Measurements from ENCODE around the gene PTTG1IP.
"Not testable (repeated sequence)": the region's sequence is repeated elsewhere in the genome, so short reads cannot be mapped to it uniquely, and the experiment has no call there.

Gene PTTG1IP

GRCh38 chr21:44881198-44881872 is 7.8 kb upstream of the PTTG1IP start:
- no peak for DNase-seq (ENCODE audit: low read depth in 3 of 3)

- no peak for DNase-seq (ENCODE audit: low read depth in 3 of 3)
These were observed 7.1 kb upstream of the PTTG1IP start for GRCh38 chr21:44880405-44881197.

DNA sequence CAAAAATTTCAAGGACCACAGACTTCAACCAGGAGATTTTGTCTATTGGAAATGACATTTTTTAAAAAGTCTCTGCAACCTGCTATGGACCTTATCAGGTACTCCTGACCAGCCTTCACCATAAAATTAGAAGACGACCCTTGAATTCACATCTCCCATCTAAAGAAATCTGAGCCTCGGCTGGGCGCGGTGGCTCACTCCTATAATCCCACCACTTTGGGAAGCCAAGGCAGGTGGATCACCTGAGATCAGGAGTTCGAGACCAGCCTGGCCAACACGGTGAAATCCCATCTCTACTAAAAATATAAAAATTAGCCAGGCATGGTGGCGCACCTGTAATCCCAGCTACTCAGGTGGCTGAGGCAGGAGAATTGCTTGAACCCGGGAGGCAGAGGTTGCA is 5.7 kb upstream of the PTTG1IP start:
- not testable (repeated sequence) for DNase-seq (ENCODE audit: low read depth in 3 of 3)

GRCh38 chr21:44878053-44878982 is 4.8 kb upstream of the PTTG1IP start:
- no peak for DNase-seq (ENCODE audit: low read depth in 3 of 3)

GRCh38 chr21:44876849-44877575 is 3.5 kb upstream of the PTTG1IP start:
- DNase-seq (ENCODE audit: low read depth in 3 of 3) = no peak

DNA sequence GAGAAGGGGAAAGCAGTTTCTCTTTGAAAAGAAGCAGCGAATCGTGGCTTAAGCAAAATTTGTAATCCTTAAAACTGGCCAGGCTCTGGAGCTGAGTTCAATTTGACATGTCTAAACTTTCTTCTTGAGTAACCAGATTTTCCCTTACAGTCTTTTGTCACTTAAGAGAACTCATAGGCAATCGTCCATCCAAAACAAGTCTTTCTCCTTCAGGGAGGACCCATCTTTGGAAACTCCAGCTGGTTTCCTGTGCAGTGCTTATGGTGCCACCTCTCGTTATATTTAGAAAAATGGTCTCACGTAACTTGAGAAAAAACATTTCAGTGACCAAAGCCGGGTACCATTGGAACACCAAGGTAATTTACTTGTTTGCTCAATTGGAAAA is 1.8 kb upstream of the PTTG1IP start:
- no peak for DNase-seq (ENCODE audit: low read depth in 3 of 3)

DNA sequence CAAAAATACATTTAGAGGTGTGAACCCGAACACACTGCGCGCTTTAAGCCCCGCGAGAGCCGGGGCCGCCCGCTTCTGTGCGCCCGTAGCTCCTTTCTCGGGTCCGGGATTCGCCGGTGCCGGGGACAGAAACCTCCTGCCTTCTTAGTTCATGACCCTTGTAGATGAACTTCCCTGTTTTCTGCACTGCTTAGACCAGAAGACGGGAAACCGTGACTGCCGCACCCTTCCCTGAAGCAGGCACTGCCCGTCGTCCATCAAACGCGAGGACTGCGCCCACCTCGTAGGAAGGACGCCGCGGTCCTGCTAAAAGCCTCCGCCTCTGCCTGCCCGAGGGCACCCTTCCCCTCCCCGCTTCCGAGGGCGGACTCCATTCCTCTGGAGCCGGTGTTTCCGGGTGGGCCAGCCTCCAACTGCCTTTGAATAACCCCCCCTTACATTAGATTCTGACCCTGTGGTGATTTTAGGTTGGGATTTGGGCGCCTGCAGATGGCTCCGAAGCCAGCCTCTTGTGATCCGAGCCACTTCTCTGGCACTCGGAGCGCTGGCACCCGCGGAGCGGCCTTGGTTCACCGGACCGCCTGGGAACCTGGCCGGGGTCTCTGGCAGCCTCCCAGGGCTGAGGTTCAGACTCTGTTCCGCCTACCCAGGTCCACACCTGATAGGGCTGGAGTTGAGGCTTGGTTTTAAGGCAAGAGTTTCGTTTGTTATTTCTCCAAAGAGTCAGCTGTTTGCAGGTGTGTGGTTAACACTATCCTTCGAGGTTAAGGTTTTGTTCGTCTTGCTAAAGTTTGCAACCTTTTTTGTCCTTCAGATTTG is 1.2 kb upstream of the PTTG1IP start:
- no peak for DNase-seq (ENCODE audit: low read depth in 3 of 3)

DNA sequence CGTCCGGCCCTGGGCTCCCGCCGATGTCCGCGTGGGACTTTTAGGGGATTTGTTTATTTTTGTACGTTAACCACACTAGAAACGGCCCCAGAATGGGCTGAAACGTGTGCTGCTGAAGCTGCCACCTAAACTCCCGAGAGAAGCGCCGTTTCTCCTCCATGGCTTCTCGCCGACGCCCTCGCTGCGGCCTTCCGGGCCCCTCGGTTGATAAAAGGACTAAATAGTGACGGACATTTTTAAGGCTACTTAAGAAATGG is 678 bp upstream of the PTTG1IP start:
- DNase-seq (ENCODE audit: low read depth in 3 of 3) = no peak

GRCh38 chr21:44872649-44873355 is 688 bp downstream of the PTTG1IP start:
- no peak for DNase-seq (ENCODE audit: low read depth in 3 of 3)

GRCh38 chr21:44872323-44872648 is 1.2 kb downstream of the PTTG1IP start:
- DNase-seq (ENCODE audit: low read depth in 3 of 3) = no peak

GRCh38 chr21:44871576-44872269 is 1.8 kb downstream of the PTTG1IP start:
- DNase-seq (ENCODE audit: low read depth in 3 of 3) = no peak

GRCh38 chr21:44870748-44871495 is 2.6 kb downstream of the PTTG1IP start:
- DNase-seq (ENCODE audit: low read depth in 3 of 3) = no peak

DNA sequence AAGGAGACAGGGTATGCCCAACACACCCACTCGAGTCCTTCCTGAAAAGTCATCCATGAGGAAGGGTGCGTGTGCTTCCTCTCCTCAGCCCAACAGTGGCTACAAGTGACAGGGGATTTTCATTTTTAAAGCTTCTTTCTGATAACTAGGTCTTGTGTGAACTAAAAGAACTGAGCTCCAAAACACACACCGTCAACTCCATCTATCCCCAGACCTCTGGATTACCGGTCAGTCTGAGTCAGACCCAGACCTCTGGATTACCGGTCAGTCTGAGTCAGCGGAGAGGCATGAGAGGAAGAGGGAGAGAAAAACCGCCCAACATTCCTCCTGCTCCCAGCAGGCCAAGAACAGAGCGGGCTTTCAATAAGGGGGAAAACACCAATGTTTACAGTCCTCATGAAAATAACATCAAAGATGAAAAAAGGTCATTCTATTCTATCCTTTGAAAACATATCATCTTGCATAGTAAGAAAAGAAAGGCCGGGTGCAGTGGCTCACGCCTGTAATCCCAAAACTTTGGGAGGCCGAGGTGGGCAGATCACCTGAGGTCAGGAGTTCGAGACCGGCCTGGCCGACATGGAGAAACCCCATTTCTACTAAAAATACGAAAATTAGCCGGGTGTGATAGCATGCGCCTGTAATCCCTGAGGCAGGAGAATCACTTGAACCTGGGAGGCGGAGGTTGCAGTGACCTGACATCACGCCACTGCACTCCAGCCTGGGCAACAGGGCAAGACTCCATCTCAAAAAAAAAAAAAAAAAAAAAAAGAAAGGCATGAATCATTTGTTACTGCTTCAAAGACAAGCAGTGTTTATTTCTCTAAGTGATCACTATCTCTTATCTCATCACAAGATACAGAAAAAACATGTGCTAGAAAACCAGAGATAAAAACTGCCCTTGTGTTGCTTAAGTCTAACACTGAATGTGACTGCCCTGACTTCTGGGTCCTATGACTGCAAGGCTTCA is 3.4 kb downstream of the PTTG1IP start:
- no peak for DNase-seq (ENCODE audit: low read depth in 3 of 3)

- DNase-seq (ENCODE audit: low read depth in 3 of 3) = no peak
These were observed 4.8 kb downstream of the PTTG1IP start for GRCh38 chr21:44868707-44869106.

DNA sequence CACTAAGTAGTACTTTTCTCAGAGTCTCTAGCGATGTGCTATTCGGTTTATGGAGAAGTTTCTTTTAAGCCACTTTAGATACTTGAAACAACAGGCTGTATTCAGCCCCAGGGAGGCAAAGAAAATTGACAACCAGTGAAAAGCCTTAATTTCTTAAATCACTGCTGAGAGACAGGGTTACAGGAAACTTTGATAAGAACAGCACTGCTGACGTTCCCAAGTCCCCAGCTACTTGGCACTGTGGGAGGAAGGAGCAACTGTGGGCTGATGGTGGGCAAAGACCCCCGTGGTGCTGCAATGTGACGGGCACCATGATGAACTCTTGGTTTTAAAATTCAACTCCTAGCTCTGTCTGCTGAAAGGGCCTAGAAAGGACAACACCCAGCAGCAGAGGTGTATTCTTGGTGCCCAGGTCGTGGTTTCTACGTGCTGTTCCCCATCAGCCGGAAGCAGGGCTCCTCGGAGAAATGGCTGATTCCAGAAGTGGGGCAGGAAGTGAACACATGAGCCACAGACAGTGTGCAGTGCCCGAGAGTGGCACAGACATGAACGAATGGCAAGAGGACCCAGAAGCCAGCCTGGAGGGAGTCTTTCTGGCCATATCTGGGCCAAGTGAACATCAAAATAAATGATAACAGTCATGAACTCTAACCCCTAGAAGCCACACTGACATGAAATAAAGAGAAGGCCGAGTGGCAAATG is 5.3 kb downstream of the PTTG1IP start:
- no peak for DNase-seq (ENCODE audit: low read depth in 3 of 3)

DNA sequence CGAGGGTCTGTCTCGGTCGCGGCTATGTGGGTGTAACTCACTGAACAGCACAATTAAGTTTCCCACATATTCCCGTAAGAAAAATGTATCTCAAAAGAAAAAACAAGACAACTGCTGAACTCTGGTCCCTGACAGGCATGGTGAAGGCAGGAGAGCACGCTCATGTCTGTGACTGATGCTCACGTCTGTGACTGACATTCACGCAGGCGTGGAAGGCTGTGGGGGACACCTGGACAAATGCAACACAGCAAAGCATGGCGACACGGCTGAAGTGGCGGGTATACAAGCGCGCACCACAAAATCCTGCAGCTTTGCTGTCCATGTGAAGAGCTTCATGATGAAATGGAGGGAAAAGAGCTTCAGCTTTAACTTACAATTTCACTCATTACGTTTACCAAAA is 6.0 kb downstream of the PTTG1IP start:
- no peak for DNase-seq (ENCODE audit: low read depth in 3 of 3)

DNA sequence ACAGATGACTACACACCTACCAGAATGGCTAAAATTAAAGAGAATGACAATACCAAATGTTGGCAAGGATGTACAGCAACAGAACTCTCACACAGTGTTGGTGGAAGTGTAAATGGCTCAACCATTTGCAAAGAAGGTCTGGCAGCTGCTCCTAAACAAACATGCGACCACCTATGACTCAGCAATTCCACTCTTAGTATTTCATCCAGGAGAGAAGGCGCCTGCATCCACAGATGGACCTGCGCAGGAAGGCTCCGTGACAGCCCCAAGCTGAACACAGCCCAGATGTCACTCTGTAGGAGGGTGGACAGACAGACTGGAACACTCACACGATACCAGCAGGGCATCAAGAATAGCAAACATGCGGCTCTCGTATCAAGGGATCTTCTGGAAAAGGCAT is 6.7 kb downstream of the PTTG1IP start:
- DNase-seq (ENCODE audit: low read depth in 3 of 3) = no peak

All from stimulated activated CD4-positive, alpha-beta T cell treated with anti-CD3 and anti-CD28 coated beads, TNF-alpha, amount 100 ng/mL, for 24 hours (primary cell).